Measurements from ENCODE around the gene ALDH7A1.

Gene ALDH7A1

DNA sequence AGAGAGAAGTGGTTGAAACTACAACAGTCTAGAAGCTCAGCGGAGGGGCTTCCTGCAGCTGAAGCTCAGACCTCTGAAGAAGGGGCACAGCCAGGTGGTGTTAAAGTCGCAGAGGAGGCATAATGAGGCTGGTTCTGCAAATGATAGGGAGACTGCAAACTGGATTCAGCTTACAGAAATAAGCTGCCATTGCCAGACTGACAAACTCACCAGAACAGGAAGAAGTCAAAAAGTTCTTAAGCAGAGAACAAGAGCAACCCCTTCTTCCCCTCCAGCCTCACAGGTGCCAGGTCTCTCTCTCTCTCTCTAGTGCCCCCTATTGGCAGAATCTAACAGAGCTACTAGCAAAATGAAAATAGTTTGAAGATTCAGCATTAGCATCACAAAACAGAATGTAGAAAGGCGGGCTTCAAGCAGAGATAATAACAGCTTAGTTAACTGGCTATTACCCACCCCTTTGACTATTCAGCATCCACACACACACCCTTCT is 95.1 kb downstream of the ALDH7A1 start:
- Histone ChIP-seq H3K9me3 (ENCODE audit: insufficient read depth, low read length) (no peaks in the 10 kb centered on the region), H3K4me3 (ENCODE audit: insufficient read depth, low read length, poor library complexity, severe bottlenecking) (no peak overlapping the region), H3K36me3 (ENCODE audit: low read length) (no peaks in the 10 kb centered on the region), H3K79me2 (ENCODE audit: insufficient read depth, low read length) (no peaks in the 10 kb centered on the region), H3K27ac (ENCODE audit: low read depth, low read length) (no peak overlapping the region), H3K9me2 (replicated peaks; ENCODE audit: insufficient read depth, low read length) (no peaks in the 10 kb centered on the region), H3K9ac (ENCODE audit: low read length) (no peak overlapping the region), H2AFZ (ENCODE audit: low read depth, low read length, severe bottlenecking) (peak overlapping the region; percentile 24), H3K4me2 (ENCODE audit: low read depth, low read length, poor library complexity, severe bottlenecking) (no peak overlapping the region), H4K20me1 (ENCODE audit: low read depth, low read length) (no peaks in the 10 kb centered on the region), H3K27me3 (ENCODE audit: low read length) (no peaks in the 10 kb centered on the region), H3F3A (ENCODE audit: insufficient read depth) (no peaks in the 10 kb centered on the region)
- TF ChIP-seq EZH2phosphoT487 (conservative IDR thresholded peaks at IDR 0.05; ENCODE audit: low read length) (no peak), CTCF (IDR thresholded peaks at IDR 0.05; ENCODE audit: insufficient read depth, low read length, poor library complexity, severe bottlenecking) (peak; percentile 61)

- H3K27ac ChIP-seq (ENCODE audit: low read depth, low read length) = no peak overlapping the region
- H3K9me3 ChIP-seq (ENCODE audit: insufficient read depth, low read length) = no peaks in the 10 kb centered on the region
- no peaks in the 10 kb centered on the region for H3K9me2 ChIP-seq (replicated peaks; ENCODE audit: insufficient read depth, low read length)
- H3K9ac ChIP-seq (ENCODE audit: low read length) = no peak overlapping the region
- no peaks in the 10 kb centered on the region for H3K36me3 ChIP-seq (ENCODE audit: low read length)
- no peaks in the 10 kb centered on the region for H3K79me2 ChIP-seq (ENCODE audit: insufficient read depth, low read length)
- TF ChIP-seq EZH2phosphoT487 (conservative IDR thresholded peaks at IDR 0.05; ENCODE audit: low read length) = no peak
- TF ChIP-seq CTCF (IDR thresholded peaks at IDR 0.05; ENCODE audit: insufficient read depth, low read length, poor library complexity, severe bottlenecking) = no peak
- no peak overlapping the region for H3K4me2 ChIP-seq (ENCODE audit: low read depth, low read length, poor library complexity, severe bottlenecking)
- H3K27me3 ChIP-seq (ENCODE audit: low read length) = no peaks in the 10 kb centered on the region
- no peak overlapping the region for H3K4me3 ChIP-seq (ENCODE audit: insufficient read depth, low read length, poor library complexity, severe bottlenecking)
- no peaks in the 10 kb centered on the region for H3F3A ChIP-seq (ENCODE audit: insufficient read depth)
- H4K20me1 ChIP-seq (ENCODE audit: low read depth, low read length) = no peaks in the 10 kb centered on the region
- peak overlapping the region; percentile 24 for H2AFZ ChIP-seq (ENCODE audit: low read depth, low read length, severe bottlenecking)
These were observed 95.7 kb downstream of the ALDH7A1 start for GRCh38 chr5:126499278-126499677.

DNA sequence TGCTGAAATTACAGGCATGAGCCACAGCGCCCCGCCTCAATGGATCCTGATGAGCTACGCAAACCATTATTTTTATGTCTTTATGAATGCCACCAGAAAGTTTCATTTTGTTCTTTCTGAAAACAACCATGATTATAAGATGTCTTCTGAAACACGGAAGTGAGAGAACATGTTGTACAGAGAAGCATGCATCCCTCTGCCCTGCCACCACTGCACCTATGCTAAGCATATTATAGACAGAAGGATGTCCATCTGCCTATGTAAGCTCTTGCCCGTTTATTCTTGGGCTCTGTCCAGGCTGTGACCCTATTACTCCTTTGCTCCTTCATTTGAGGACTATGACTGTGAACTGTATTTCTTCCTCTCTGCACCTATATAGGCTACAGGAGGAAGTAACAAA is 97.5 kb downstream of the ALDH7A1 start:
- Histone ChIP-seq H3K9ac (ENCODE audit: low read length) (no peak overlapping the region), H3F3A (ENCODE audit: insufficient read depth) (no peaks in the 10 kb centered on the region), H3K79me2 (ENCODE audit: insufficient read depth, low read length) (no peaks in the 10 kb centered on the region), H3K4me3 (ENCODE audit: insufficient read depth, low read length, poor library complexity, severe bottlenecking) (no peak overlapping the region), H3K4me2 (ENCODE audit: low read depth, low read length, poor library complexity, severe bottlenecking) (no peak overlapping the region), H4K20me1 (ENCODE audit: low read depth, low read length) (no peaks in the 10 kb centered on the region), H3K9me3 (ENCODE audit: insufficient read depth, low read length) (no peaks in the 10 kb centered on the region), H2AFZ (ENCODE audit: low read depth, low read length, severe bottlenecking) (no peak overlapping the region), H3K27ac (ENCODE audit: low read depth, low read length) (no peak overlapping the region), H3K27me3 (ENCODE audit: low read length) (no peaks in the 10 kb centered on the region), H3K9me2 (replicated peaks; ENCODE audit: insufficient read depth, low read length) (no peaks in the 10 kb centered on the region), H3K36me3 (ENCODE audit: low read length) (no peaks in the 10 kb centered on the region)
- TF ChIP-seq EZH2phosphoT487 (conservative IDR thresholded peaks at IDR 0.05; ENCODE audit: low read length) (no peak), CTCF (IDR thresholded peaks at IDR 0.05; ENCODE audit: insufficient read depth, low read length, poor library complexity, severe bottlenecking) (no peak)
